Neural cell (in vitro differentiated cells): ENCODE results near the gene CENPQ. TPM values are rescaled to one million over a fixed set of nuclear protein-coding genes. Genes with fewer than 3 reads are reported as not detected.

Source experiments
- H2AFZ ChIP-seq: fragments of 200-600, 300-800 bp; sonication (generic), shearing (Covaris generic); 2 replicates; pipeline ENCODE4 v1.6.0; 2014; ENCODE audit warnings: low read depth, mild to moderate bottlenecking, antibody characterized with exemption, low read length, moderate library complexity
- H3F3A ChIP-seq: fragments of 200-600 bp; shearing (Covaris generic); 2 replicates; pipeline ENCODE4 v1.6.1; 2016; ENCODE audit warnings: mild to moderate bottlenecking, moderate library complexity, mixed read lengths, antibody characterized with exemption, low read length; ENCODE audit not compliant: insufficient read depth, poor library complexity, severe bottlenecking
- H3K27ac ChIP-seq: fragments of 200-600, 300-800 bp; sonication (generic), shearing (Covaris generic); 2 replicates; pipeline ENCODE4 v1.5.1; 2014; ENCODE audit warnings: mild to moderate bottlenecking, low read length, moderate library complexity
- H3K27me3 ChIP-seq: fragments of 300-800, 200-600 bp; sonication (generic), shearing (Covaris generic); 2 replicates; pipeline ENCODE4 v1.6.0; 2014; ENCODE audit warnings: mild to moderate bottlenecking, low read depth, low read length, moderate library complexity; ENCODE audit not compliant: insufficient read depth
- H3K36me3 ChIP-seq: fragments of 300-800, 200-600 bp; sonication (generic), shearing (Covaris generic); 2 replicates; pipeline ENCODE4 v1.5.1; 2014; ENCODE audit warnings: mild to moderate bottlenecking, antibody characterized with exemption, low read length, moderate library complexity; ENCODE audit not compliant: insufficient read depth
- H3K4me2 ChIP-seq: fragments of 300-800, 200-600 bp; sonication (generic), shearing (Covaris generic); 2 replicates; pipeline ENCODE4 v1.6.0; 2014; ENCODE audit warnings: mild to moderate bottlenecking, low read length
- H3K4me3 ChIP-seq: fragments of 300-800, 200-600 bp; sonication (generic), shearing (Covaris generic); 2 replicates; pipeline ENCODE4 v1.5.1; 2014; ENCODE audit warnings: mild to moderate bottlenecking, low read length, moderate library complexity
- H3K79me2 ChIP-seq: fragments of 200-600 bp; shearing (Covaris generic); replicated peaks from 2 replicates; pipeline ENCODE4 v1.6.0; 2014; ENCODE audit warnings: mild to moderate bottlenecking, low read length, moderate library complexity; ENCODE audit not compliant: insufficient read depth
- H3K9ac ChIP-seq: fragments of 300-800, 200-600 bp; sonication (generic), shearing (Covaris generic); 2 replicates; pipeline ENCODE4 v1.6.1; 2016; ENCODE audit warnings: mild to moderate bottlenecking, low read length, mixed read lengths
- H3K9me2 ChIP-seq: fragments of 200-600 bp; shearing (Covaris generic); 2 replicates; pipeline ENCODE4 v1.6.1; 2016; ENCODE audit warnings: mild to moderate bottlenecking, low read length, mixed read lengths; ENCODE audit not compliant: insufficient read depth
- H3K9me3 ChIP-seq: fragments of 200-600, 300-800 bp; sonication (generic), shearing (Covaris generic); 2 replicates; pipeline ENCODE4 v1.6.1; 2016; ENCODE audit warnings: mild to moderate bottlenecking, mixed run types, low read length, moderate library complexity, mixed read lengths
- H4K20me1 ChIP-seq: fragments of 200-600 bp; shearing (Covaris generic); 2 replicates; pipeline ENCODE4 v1.6.1; 2016; ENCODE audit warnings: mild to moderate bottlenecking, mixed run types; ENCODE audit not compliant: insufficient read depth
- CTCF ChIP-seq: fragments of 450-650 bp; IDR thresholded peaks from 2 replicates; pipeline ENCODE4 v1.5.1; 2014; ENCODE audit warnings: antibody characterized with exemption, mild to moderate bottlenecking, moderate library complexity; ENCODE audit not compliant: poor library complexity, severe bottlenecking
- EP300 ChIP-seq: fragments of 450-650 bp; conservative IDR thresholded peaks from 2 replicates; pipeline ENCODE4 v1.6.1; 2014; ENCODE audit warnings: antibody characterized with exemption, mild to moderate bottlenecking, moderate library complexity; ENCODE audit not compliant: poor library complexity, severe bottlenecking
- EZH2 ChIP-seq: fragments of 200-600, 300-800 bp; shearing (Covaris generic), sonication (generic); IDR thresholded peaks from 2 replicates; pipeline ENCODE4 v1.6.1; 2014; ENCODE audit warnings: antibody characterized with exemption, low read length, borderline replicate concordance, mild to moderate bottlenecking; ENCODE audit not compliant: insufficient read depth, poor library complexity, severe bottlenecking
- MXI1 ChIP-seq: fragments of 450-650 bp; conservative IDR thresholded peaks from 2 replicates; pipeline ENCODE4 v1.6.1; 2014; ENCODE audit warnings: antibody characterized with exemption, mild to moderate bottlenecking; ENCODE audit not compliant: poor library complexity, severe bottlenecking
- POLR2AphosphoS5 ChIP-seq: IDR thresholded peaks from 2 replicates; pipeline ENCODE4 v1.6.1; 2012
- RAD21 ChIP-seq: fragments of 450-650 bp; conservative IDR thresholded peaks from 2 replicates; pipeline ENCODE4 v1.6.1; 2014; ENCODE audit warnings: antibody characterized with exemption, mild to moderate bottlenecking, moderate library complexity
- SMC3 ChIP-seq: fragments of 450-650 bp; conservative IDR thresholded peaks from 2 replicates; pipeline ENCODE4 v1.6.1; 2014; ENCODE audit warnings: antibody characterized with exemption, mild to moderate bottlenecking, moderate library complexity; ENCODE audit not compliant: poor library complexity
- TAF1 ChIP-seq: IDR thresholded peaks from 2 replicates; pipeline ENCODE4 v1.6.1; 2012; ENCODE audit warnings: low read depth
- polyA plus RNA-seq: library from polyadenylated mRNA; depleted of rRNA; stranded (reverse); fragments of >200 nt; gene quantifications from 2 replicates; pipeline ENCODE4 v1.2.3, GENCODE V29; 2014
- TF ChIP-seq, protein P1 (sequence below): IDR thresholded peaks from 2 replicates; pipeline ENCODE4 v1.6.1; 2012; ENCODE audit warnings: borderline replicate concordance

CENPQ gene
- polyA plus RNA-seq, 1 donor from 2014 or later: 8.8 TPM

- Histone ChIP-seq H3K27me3 (no peaks in the 10 kb centered on the region), H3K9me2 (no peaks in the 10 kb centered on the region), H3K27ac (no peak overlapping the region), H3K4me2 (no peak overlapping the region), H3K9me3 (no peaks in the 10 kb centered on the region), H3K36me3 (no peaks in the 10 kb centered on the region), H2AFZ (no peak overlapping the region), H4K20me1 (no peaks in the 10 kb centered on the region), H3K9ac (no peak overlapping the region), H3K79me2 (no peaks in the 10 kb centered on the region), H3F3A (no peaks in the 10 kb centered on the region), H3K4me3 (no peak overlapping the region)
- no peak for TF ChIP-seq EP300
- no peak for TF ChIP-seq RAD21
- no peak for TF ChIP-seq POLR2AphosphoS5
These were observed 47.0 kb upstream of the CENPQ start for GRCh38 chr6:49416195-49416594.

GRCh38 chr6:49423817-49424216, 39.4 kb upstream of the CENPQ start:
- H3K4me3 ChIP-seq: no peak overlapping the region
- H4K20me1 ChIP-seq: no peaks in the 10 kb centered on the region
- H3K4me2 ChIP-seq: no peak overlapping the region
- H3K36me3 ChIP-seq: no peaks in the 10 kb centered on the region
- H3K9ac ChIP-seq: no peak overlapping the region
- TF ChIP-seq MXI1 (no peak), CTCF (peak; percentile 81), RAD21 (peak; percentile 87), SMC3 (peak; percentile 81)
- TF ChIP-seq, protein P1, sequence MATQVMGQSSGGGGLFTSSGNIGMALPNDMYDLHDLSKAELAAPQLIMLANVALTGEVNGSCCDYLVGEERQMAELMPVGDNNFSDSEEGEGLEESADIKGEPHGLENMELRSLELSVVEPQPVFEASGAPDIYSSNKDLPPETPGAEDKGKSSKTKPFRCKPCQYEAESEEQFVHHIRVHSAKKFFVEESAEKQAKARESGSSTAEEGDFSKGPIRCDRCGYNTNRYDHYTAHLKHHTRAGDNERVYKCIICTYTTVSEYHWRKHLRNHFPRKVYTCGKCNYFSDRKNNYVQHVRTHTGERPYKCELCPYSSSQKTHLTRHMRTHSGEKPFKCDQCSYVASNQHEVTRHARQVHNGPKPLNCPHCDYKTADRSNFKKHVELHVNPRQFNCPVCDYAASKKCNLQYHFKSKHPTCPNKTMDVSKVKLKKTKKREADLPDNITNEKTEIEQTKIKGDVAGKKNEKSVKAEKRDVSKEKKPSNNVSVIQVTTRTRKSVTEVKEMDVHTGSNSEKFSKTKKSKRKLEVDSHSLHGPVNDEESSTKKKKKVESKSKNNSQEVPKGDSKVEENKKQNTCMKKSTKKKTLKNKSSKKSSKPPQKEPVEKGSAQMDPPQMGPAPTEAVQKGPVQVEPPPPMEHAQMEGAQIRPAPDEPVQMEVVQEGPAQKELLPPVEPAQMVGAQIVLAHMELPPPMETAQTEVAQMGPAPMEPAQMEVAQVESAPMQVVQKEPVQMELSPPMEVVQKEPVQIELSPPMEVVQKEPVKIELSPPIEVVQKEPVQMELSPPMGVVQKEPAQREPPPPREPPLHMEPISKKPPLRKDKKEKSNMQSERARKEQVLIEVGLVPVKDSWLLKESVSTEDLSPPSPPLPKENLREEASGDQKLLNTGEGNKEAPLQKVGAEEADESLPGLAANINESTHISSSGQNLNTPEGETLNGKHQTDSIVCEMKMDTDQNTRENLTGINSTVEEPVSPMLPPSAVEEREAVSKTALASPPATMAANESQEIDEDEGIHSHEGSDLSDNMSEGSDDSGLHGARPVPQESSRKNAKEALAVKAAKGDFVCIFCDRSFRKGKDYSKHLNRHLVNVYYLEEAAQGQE: no peak
- no peaks in the 10 kb centered on the region for H3K9me2 ChIP-seq
- no peaks in the 10 kb centered on the region for H3K27me3 ChIP-seq
- H3F3A ChIP-seq: no peaks in the 10 kb centered on the region
- H3K79me2 ChIP-seq: no peaks in the 10 kb centered on the region
- H3K9me3 ChIP-seq: no peaks in the 10 kb centered on the region
- H3K27ac ChIP-seq: no peak overlapping the region
- no peak overlapping the region for H2AFZ ChIP-seq

DNA sequence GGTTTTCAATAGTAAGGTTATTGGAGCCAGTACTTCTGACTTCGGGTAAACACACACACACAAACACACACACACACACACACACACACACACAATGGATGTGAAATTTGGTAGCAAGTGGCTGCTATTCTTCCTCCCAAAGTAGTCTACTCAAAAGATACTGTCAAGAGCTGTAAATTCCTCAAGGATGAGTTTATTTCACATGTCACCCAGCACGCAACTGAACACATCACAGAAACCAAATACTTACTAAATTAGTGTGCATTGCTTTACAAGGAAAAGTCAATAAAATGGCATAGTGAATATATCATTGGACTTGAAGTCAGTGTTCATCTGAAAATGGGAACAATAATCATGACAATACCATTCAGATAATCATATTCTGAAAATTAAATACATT, 33.0 kb upstream of the CENPQ start:
- no peak overlapping the region for H2AFZ ChIP-seq
- H3K4me2 ChIP-seq: no peak overlapping the region
- no peaks in the 10 kb centered on the region for H3K27me3 ChIP-seq
- TF ChIP-seq SMC3 (no peak), EZH2 (no peak), TAF1 (no peak), RAD21 (no peak), EP300 (no peak), CTCF (no peak), MXI1 (no peak), POLR2AphosphoS5 (no peak)
- TF ChIP-seq, protein P1: no peak
- H3K4me3 ChIP-seq: no peak overlapping the region
- no peaks in the 10 kb centered on the region for H3K9me3 ChIP-seq
- no peaks in the 10 kb centered on the region for H3K79me2 ChIP-seq
- H4K20me1 ChIP-seq: no peaks in the 10 kb centered on the region
- H3K9ac ChIP-seq: no peak overlapping the region
- no peak overlapping the region for H3K27ac ChIP-seq
- H3K9me2 ChIP-seq: no peaks in the 10 kb centered on the region
- H3F3A ChIP-seq: no peaks in the 10 kb centered on the region
- peaks cover 10% of the 10 kb centered on the region for H3K36me3 ChIP-seq
